Activated T-cell treated with anti-CD3 and anti-CD28 coated beads, Interleukin-2, amount 50 U/mL, for 24 hours (primary cell): ENCODE results near the gene PYROXD2.
A peak's percentile ranks its signal among the peaks of the same experiment; 100 is the strongest.
"Not testable (repeated sequence)": the region's sequence is repeated elsewhere in the genome, so short reads cannot be mapped to it uniquely, and the experiment has no call there.

Experiments
- DNase-seq: peaks from one replicate; pipeline ENCODE4 v3.0.0-alpha.2; 2020
- H3K27ac Mint-ChIP-seq: 2 replicates; pipeline ENCODE4 v1.8.0; 2020; ENCODE audit warnings: mild to moderate bottlenecking, mixed read lengths
- H3K27me3 Mint-ChIP-seq: 2 replicates; pipeline ENCODE4 v1.8.0; 2020; ENCODE audit warnings: mixed read lengths
- H3K36me3 Mint-ChIP-seq: 2 replicates; pipeline ENCODE4 v1.8.0; 2020; ENCODE audit warnings: low read depth, mixed read lengths
- H3K4me1 Mint-ChIP-seq: 2 replicates; pipeline ENCODE4 v1.8.0; 2020; ENCODE audit warnings: low read depth, mixed read lengths
- H3K4me3 Mint-ChIP-seq: 2 replicates; pipeline ENCODE4 v1.8.0; 2020; ENCODE audit warnings: mild to moderate bottlenecking, moderate library complexity, mixed read lengths
- H3K9me3 Mint-ChIP-seq: 2 replicates; pipeline ENCODE4 v1.8.0; 2020; ENCODE audit warnings: mixed read lengths

The PYROXD2 gene

DNA sequence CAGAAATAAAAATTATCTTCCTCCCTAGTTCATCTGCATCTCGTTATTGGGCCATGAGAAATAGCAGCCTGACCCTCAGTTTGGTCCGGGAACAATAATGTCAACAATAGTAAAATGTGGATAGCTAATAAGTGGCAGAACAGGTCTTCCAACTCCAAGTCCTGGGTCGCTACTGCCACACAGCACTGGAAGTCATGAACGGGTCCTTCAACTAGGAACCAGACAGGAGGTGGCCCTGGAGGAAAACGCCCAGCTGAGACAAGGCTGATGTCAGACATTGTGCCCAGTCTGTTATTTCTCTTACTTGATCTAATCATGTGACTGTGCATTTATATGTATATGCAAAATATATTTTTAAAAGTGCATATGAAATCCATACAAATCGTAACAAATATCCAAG, 51.8 kb downstream of the PYROXD2 start:
- Mint-ChIP-seq H3K4me3 (no peak overlapping the region), H3K9me3 (no peaks in the 10 kb centered on the region), H3K4me1 (peaks cover 8% of the 10 kb centered on the region), H3K36me3 (no peaks in the 10 kb centered on the region), H3K27ac (no peak overlapping the region), H3K27me3 (peaks cover 13% of the 10 kb centered on the region)
- no peak for DNase-seq

DNA sequence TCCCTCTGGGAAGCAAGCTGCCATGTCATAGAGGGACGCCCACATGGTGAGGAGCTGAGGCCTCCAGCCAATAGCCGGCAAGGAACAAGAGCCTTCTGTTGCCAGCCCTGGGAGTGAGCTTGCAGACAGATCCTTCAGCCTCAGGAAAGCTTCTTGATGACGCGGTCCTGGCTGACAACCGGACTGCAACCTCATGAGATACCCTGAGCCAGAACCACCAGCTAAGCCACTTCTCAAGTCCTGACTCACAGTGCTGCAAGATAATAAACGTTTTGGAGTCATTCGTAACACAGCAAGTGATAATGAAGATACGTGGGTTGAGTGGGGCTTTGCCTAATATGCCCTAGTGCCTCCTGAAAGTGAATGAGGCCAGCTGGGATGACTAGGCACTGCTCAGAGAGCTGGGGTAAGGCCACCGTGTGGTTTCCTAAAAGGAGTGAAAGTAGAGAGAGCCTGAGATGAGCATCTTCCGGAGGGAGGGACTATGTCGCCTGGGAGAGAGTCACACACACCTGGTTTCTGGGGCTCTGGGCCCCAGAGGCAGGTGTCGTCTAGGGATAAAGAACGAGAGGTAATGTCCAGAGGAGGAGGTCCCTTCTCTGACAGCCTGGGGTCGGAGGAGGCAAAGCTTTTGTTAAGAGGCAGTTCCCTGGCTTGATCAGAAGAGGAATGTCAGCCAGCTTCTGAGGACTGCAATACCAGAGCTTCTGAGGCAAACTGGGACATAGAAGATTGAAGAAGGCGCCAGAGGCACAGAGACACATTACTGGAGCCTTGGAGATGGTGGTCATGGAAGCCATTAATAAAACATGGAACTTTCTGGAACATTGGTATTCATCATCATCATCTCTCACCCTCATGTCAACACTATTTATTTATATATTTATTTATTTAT, 53.6 kb downstream of the PYROXD2 start:
- H3K4me3 Mint-ChIP-seq = no peak overlapping the region
- H3K4me1 Mint-ChIP-seq = peaks cover 8% of the 10 kb centered on the region
- DNase-seq = peak; percentile 34
- H3K9me3 Mint-ChIP-seq = no peaks in the 10 kb centered on the region
- H3K27ac Mint-ChIP-seq = peak overlapping the region; percentile 44
- peaks cover 21% of the 10 kb centered on the region for H3K27me3 Mint-ChIP-seq
- no peaks in the 10 kb centered on the region for H3K36me3 Mint-ChIP-seq

DNA sequence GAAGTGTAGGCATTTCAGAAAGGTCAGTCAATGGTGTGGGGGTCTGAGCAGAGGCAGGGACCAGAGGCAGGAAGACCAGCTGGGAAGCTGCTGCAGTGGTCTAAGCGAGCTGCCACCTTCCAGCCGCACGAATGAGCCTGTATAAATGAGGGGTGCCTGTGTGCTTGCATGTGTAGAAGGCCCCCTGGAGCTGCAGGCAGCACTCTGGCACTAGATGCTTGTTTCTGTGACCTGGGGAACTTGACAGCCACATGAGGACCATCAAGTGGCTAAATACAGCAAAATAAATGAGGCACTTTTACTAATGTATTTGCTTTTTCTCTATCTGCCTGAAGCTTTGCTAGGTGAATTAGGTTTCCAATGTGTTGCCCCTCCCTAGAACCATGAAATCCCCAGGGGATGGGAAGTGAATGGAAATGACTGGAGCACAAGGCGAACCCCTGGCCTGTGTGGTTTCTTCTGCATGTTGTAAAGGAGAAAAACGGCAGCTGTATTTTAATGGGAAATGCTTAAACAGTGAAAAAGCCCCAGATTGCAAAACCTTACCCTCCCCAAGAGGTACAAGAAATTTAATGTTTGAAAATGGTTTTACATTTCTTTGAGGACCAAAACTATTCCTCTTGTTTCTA, 57.7 kb downstream of the PYROXD2 start:
- no peak for DNase-seq
- Mint-ChIP-seq H3K4me1 (peaks cover 8% of the 10 kb centered on the region), H3K27ac (no peak overlapping the region), H3K36me3 (no peaks in the 10 kb centered on the region), H3K27me3 (peaks cover 54% of the 10 kb centered on the region), H3K4me3 (no peak overlapping the region), H3K9me3 (no peaks in the 10 kb centered on the region)

DNA sequence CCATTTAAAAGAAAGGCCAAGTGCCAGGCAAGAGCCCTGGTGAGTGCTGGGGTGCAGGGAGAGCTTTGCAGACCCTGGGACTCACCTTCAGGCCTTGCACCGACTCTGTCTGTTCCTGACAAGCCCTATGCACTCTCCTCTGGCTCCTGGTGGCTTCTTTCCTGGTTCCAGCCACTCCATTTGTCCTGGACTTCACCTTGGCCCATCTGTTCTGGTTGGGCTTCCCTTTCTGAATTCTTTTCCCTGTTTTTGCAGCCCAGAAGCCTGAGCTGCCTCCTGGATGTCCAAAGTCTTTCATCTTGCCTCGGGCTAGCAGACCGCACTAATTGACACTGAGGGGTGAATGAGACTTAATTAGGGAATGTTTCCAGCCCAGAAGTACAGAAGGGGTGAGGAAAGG, 60.5 kb downstream of the PYROXD2 start:
- H3K27ac Mint-ChIP-seq = no peak overlapping the region
- no peaks in the 10 kb centered on the region for H3K9me3 Mint-ChIP-seq
- no peak for DNase-seq
- peaks cover 2% of the 10 kb centered on the region for H3K4me1 Mint-ChIP-seq
- H3K4me3 Mint-ChIP-seq = no peak overlapping the region
- no peaks in the 10 kb centered on the region for H3K36me3 Mint-ChIP-seq
- H3K27me3 Mint-ChIP-seq = peaks cover 70% of the 10 kb centered on the region

DNA sequence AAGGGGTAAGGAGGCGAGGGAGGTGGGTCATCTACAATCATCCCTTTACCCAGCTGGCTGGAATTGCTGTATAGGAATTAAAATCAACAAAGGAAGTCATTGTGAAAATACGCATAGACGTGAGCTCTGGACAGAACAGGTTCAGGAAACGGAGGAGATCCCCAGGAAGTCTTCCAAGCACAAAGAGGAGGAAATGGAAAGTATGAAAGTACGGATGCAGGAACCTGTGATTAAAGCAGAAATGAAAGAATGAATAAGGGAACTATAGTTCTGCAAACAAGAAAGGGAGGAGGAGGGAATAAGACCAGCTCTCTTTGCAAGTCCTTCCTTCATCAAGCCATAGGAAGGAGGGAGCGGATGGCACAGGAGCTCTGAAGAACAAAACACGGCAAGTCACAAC, 61.8 kb downstream of the PYROXD2 start:
- Mint-ChIP-seq H3K27me3 (peaks cover 70% of the 10 kb centered on the region), H3K36me3 (no peaks in the 10 kb centered on the region), H3K4me1 (peaks cover 7% of the 10 kb centered on the region), H3K27ac (no peak overlapping the region), H3K9me3 (no peaks in the 10 kb centered on the region), H3K4me3 (no peak overlapping the region)
- DNase-seq = no peak

DNA sequence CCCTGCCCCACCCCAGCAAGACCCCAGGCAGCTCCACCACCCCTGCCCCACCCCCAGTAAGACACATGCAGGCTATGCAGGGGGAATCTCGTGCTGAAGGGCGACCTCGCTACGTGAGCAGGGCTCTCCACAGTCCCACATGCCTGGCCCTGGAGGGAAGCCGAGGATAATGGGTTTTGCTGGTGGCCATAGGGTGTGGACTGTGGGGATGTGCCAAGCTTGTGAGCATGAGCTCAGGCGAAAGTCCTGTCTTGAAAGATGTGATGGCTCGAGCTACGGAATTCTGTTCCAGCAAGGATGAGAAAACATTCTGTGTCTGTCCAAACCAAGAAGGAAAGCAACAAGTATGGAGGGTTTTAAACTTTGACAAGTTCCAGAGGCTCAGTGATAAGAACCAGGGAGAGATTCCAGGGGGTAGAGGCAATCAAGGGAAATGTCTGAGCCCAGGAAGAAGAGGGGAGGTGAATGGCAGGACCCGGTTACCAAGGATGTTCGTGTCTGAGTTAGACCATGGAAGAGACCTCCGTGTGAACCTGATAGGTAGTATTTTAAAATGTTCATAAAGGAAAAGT, 63.1 kb downstream of the PYROXD2 start:
- Mint-ChIP-seq H3K36me3 (no peaks in the 10 kb centered on the region), H3K4me3 (no peak overlapping the region), H3K9me3 (peaks cover 7% of the 10 kb centered on the region), H3K4me1 (peaks cover 7% of the 10 kb centered on the region), H3K27ac (no peak overlapping the region), H3K27me3 (peaks cover 71% of the 10 kb centered on the region)
- DNase-seq = no peak

DNA sequence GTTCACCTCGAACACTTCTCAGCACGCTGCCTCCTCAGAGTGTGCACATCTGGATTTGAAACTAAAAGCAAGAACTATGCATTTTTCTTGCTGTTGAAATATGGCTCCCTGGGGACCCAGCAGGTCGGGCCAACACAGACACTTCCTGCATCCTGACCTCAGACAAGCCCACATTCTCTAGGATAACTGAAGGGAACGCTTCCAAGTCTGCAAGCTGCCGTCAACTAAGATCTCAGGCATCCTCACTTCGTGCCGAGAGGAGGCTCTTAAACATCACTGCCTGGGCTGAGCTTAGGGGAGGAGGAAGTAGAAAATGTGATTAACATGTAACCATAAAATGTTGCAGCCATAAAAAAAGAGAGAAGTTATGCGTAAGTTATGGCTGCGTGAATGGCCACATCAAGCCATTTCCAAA, 65.5 kb downstream of the PYROXD2 start:
- Mint-ChIP-seq H3K27ac (no peak overlapping the region), H3K9me3 (peaks cover 15% of the 10 kb centered on the region), H3K27me3 (peaks cover 68% of the 10 kb centered on the region), H3K36me3 (no peaks in the 10 kb centered on the region), H3K4me3 (no peak overlapping the region), H3K4me1 (peaks cover 7% of the 10 kb centered on the region)
- no peak for DNase-seq

DNA sequence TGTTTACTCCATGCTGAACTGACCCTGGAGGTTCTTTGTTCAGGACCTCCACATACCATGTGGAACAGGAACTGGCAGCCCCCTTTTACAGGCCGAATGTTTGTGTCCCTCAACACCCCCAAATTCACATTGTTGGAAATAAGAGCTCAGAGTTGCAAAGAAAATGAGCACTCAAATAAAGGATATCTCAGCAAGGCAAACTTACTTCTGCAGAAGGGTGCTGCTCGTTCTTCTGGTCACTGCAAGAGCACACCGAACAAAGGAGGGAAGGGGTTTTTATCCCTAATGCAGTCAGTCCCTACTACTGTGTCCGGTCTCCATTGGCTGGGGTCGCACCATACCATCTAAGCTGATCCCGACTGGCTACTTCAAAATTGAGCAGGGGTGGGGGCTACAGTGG, 68.1 kb downstream of the PYROXD2 start:
- Mint-ChIP-seq H3K9me3 (peaks cover 15% of the 10 kb centered on the region), H3K4me3 (no peak overlapping the region)

DNA sequence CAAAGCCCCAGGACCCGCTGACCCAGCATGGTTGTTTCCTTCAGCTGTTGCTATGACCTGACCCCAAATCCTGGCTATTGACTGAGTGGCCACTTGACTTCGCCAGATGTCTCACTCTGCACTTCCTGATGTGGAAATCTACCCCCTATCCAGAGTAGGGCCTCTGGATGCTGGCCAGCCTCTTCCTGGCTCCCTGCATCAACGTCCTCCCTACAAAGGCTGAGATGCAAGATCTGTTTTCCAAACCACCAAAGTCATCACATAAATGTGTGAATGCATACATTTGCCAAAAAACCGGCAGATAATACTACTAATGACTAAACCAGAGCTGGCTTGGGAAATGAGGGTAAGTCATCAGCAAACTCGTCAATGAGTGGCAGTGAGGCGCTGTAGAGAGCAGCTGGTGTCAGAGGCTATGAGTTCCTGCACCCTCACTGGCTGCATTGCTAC, 70.4 kb downstream of the PYROXD2 start:
- Mint-ChIP-seq H3K36me3 (no peaks in the 10 kb centered on the region), H3K27me3 (peaks cover 59% of the 10 kb centered on the region), H3K4me3 (no peak overlapping the region), H3K27ac (no peak overlapping the region), H3K4me1 (peaks cover 18% of the 10 kb centered on the region), H3K9me3 (peaks cover 15% of the 10 kb centered on the region)
- DNase-seq = no peak

More for the DNA sequence above, 68.1 kb downstream of the PYROXD2 start:
- DNase-seq = no peak
- Mint-ChIP-seq H3K36me3 (no peaks in the 10 kb centered on the region), H3K27ac (no peak overlapping the region), H3K27me3 (peaks cover 64% of the 10 kb centered on the region), H3K4me1 (peaks cover 7% of the 10 kb centered on the region)

DNA sequence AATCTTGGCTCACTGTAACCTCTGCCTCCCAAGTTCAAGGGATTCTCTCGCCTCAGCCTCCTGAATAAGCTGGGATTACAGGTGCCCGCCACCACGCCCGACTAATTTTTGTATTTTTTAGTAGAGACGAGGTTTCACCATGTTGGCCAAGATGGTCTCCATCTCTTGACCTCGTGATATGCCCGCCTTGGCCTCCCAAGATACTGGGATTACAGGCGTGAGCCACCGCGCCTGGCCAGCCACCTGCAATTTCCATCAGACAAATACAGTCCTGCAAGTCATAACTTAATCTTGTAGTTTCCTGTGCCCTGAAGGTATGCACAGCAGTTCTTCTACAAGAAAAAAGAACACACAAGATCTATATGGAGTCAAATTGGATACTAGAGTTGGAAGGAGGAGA, 73.3 kb downstream of the PYROXD2 start:
- H3K27me3 Mint-ChIP-seq = peaks cover 40% of the 10 kb centered on the region
- H3K4me3 Mint-ChIP-seq = not testable (repeated sequence)

DNA sequence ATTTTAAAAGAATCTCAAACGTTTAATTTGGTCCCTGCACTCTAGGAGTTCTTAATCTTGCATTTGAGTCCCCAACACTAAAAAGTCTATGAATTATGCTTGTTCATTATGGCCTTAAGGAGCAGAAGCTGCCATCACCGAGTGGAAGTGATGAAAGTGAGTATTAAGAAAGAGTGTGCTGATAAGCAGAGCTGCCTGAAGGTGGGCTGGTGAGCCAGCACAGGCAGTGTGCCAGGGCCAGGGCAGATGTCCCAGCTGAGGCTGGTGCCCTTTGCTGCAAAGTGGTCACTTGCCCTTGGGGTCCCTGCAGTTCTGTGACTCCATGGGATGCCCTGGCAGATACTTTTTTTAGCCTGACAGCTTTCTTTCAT, 74.1 kb downstream of the PYROXD2 start:
- DNase-seq = no peak
- Mint-ChIP-seq H3K9me3 (no peaks in the 10 kb centered on the region), H3K27ac (no peak overlapping the region), H3K36me3 (no peaks in the 10 kb centered on the region), H3K27me3 (peaks cover 34% of the 10 kb centered on the region), H3K4me1 (peaks cover 12% of the 10 kb centered on the region), H3K4me3 (no peak overlapping the region)

More for the DNA sequence above, 73.3 kb downstream of the PYROXD2 start:
- not testable (repeated sequence) for DNase-seq, H3K9me3 Mint-ChIP-seq, H3K27ac Mint-ChIP-seq, H3K36me3 Mint-ChIP-seq
- peaks cover 12% of the 10 kb centered on the region for H3K4me1 Mint-ChIP-seq

DNA sequence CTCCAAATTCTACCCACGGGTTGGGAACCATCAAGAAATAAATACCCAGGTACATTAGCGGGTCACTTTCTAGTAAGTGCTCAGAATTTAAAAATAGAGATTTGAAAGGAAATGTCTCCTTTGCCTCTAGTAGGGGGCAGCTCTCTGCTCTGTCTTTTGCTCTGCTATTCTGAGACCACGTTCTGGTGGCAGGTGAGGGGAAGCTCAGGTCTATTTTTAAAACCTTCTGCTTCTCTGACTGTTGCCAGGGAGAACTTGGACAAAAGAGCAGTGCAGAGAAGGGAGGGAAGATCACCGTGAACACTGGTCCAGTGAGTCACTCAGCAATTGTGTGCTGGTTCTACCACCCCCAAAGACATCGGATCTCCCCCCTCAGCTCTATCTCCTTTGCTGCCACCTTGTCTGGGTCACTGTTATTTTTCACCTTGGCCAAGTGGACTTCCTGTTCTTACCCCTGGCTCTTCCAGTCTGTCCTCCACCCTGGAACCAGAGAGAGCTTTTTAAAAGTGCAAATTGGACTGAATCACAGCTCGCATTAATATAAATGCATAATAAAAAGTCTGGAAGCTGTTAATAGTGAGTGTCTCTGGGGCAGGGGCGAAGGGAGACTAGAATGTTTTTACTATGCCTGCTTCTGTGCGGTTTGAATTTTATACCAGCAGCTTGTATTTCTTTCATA, 74.6 kb downstream of the PYROXD2 start:
- H3K4me3 Mint-ChIP-seq = no peak overlapping the region
- no peaks in the 10 kb centered on the region for H3K9me3 Mint-ChIP-seq
- H3K4me1 Mint-ChIP-seq = peaks cover 12% of the 10 kb centered on the region
- H3K27ac Mint-ChIP-seq = no peak overlapping the region
- H3K27me3 Mint-ChIP-seq = peaks cover 34% of the 10 kb centered on the region
- H3K36me3 Mint-ChIP-seq = no peaks in the 10 kb centered on the region
- no peak for DNase-seq

DNA sequence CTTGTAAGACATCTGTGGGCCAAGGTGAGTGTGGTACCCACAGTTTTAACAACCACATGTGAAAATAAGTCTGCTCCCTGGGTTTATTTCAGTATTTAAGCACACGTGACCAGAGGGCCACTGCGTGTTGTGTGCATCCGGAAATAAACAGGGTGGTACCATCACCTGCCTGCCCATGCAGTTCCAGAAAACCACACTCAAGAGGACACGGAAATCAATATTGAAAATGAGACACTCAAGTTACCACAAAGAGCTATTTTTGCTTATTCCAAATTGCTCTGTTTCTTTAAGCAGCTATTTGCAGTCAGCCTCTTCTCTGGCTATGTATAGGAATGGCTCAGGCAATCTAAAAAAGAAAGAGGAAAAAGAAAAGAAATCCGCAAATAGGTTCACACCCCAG, 75.2 kb downstream of the PYROXD2 start:
- no peak overlapping the region for H3K4me3 Mint-ChIP-seq
- H3K9me3 Mint-ChIP-seq = no peaks in the 10 kb centered on the region
- H3K4me1 Mint-ChIP-seq = peaks cover 12% of the 10 kb centered on the region
- no peaks in the 10 kb centered on the region for H3K36me3 Mint-ChIP-seq
- H3K27ac Mint-ChIP-seq = no peak overlapping the region
- peaks cover 37% of the 10 kb centered on the region for H3K27me3 Mint-ChIP-seq
- no peak for DNase-seq

DNA sequence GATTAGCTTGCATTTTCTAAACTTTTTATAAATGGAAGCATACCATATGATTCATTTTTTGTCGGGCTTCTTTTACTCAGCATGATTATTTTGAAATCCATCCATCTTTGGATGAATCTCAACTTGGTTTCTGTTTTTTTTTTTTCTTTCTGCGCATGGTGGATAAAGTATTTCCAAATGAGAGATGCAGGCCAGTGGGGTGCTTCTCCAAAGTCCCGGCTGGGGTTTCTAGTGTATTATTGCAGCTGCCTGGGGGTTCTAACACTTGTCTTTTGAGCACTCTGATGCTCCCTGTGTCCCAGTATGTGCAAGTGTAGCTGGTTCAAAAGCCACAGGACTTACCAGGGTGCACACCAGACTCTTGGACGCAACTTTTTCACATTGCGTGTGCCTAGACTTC, 76.1 kb downstream of the PYROXD2 start:
- Mint-ChIP-seq H3K36me3 (no peaks in the 10 kb centered on the region), H3K27ac (no peak overlapping the region), H3K4me3 (no peak overlapping the region), H3K9me3 (no peaks in the 10 kb centered on the region), H3K4me1 (peaks cover 12% of the 10 kb centered on the region), H3K27me3 (peaks cover 30% of the 10 kb centered on the region)
- DNase-seq = no peak
